IMR-90 (cell line): ENCODE results near the gene UBXN11.

Source experiments
- CTCF ChIP-seq: conservative IDR thresholded peaks from 2 replicates; pipeline ENCODE4 v1.5.1; 2012; ENCODE audit warnings: mild to moderate bottlenecking, low read depth, low read length, improper control_type of control experiment
- MXI1 ChIP-seq: IDR thresholded peaks from 2 replicates; pipeline ENCODE4 v1.6.1; 2012; ENCODE audit warnings: low read depth, mild to moderate bottlenecking, low read length, moderate library complexity, borderline replicate concordance
- POLR2A ChIP-seq: IDR thresholded peaks from 2 replicates; pipeline ENCODE4 v1.6.1; 2012; ENCODE audit warnings: mild to moderate bottlenecking, low read depth, low read length
- USF2 ChIP-seq: fragments of 150-350 bp; IDR thresholded peaks from 2 replicates; pipeline ENCODE4 v1.6.1; 2017; ENCODE audit warnings: mild to moderate bottlenecking, antibody characterized with exemption, low read length, low read depth

- no peak for TF ChIP-seq CTCF
- TF ChIP-seq MXI1 = no peak
- TF ChIP-seq USF2 = no peak
- TF ChIP-seq POLR2A = no peak
These were observed 53.7 kb downstream of the UBXN11 start for GRCh38 chr1:26252718-26253117.
